Hepatocyte (in vitro differentiated cells): ENCODE data around the gene RNU1-1.
"Not testable (repeated sequence)": the region's sequence is repeated elsewhere in the genome, so short reads cannot be mapped to it uniquely, and the experiment has no call there.

Source experiments
- CTCF ChIP-seq: fragments of 200-600 bp; sonication (generic); IDR thresholded peaks from 2 replicates; pipeline ENCODE4 v1.5.1; 2016; ENCODE audit warnings: antibody characterized with exemption, mild to moderate bottlenecking; ENCODE audit not compliant: poor library complexity
- EZH2 ChIP-seq: fragments of 200-600 bp; sonication (generic); IDR thresholded peaks from 2 replicates; pipeline ENCODE4 v1.6.1; 2016; ENCODE audit warnings: antibody characterized with exemption, mild to moderate bottlenecking, borderline replicate concordance

GRCh38 chr1:16475771-16476770 is 38.0 kb downstream of the RNU1-1 start:
- TF ChIP-seq EZH2, CTCF: not testable (repeated sequence)
